B cell (primary cell): ENCODE data around the gene PPP1R16B. TPM values are rescaled to one million over a fixed set of nuclear protein-coding genes. Genes with fewer than 3 reads are reported as not detected.

Source experiments
- ATAC-seq: fragments of 200-7000 bp; cut with Tn5 transposase; one replicate; pipeline ENCODE4 v1.10.0; 2021; ENCODE audit warnings: low read depth, mild to moderate bottlenecking, moderate number of reproducible peaks, moderate library complexity
- CTCF ChIA-PET: fragments of 350-600 bp; sonication (Branson Sonifier 250); formaldehyde crosslinking; loops from one replicate; lab custom pipeline; 2021; ENCODE audit warnings: antibody characterized with exemption, inconsistent platforms; lab: Charles Lee
- POLR2A ChIA-PET: fragments of 350-600 bp; sonication (Branson Sonifier 250); formaldehyde crosslinking; loops from one replicate; lab custom pipeline; 2021; ENCODE audit warnings: antibody characterized with exemption; lab: Charles Lee
- DNase-seq: peaks from one replicate; pipeline ENCODE4 v3.0.0; 2013
- H2AFZ ChIP-seq: 2 replicates; pipeline ENCODE4 v1.6.1; 2012; ENCODE audit warnings: mild to moderate bottlenecking, low read depth, low read length; ENCODE audit not compliant: insufficient read depth, poor library complexity, severe bottlenecking
- H3K27ac ChIP-seq, 2 donors: 1 replicate in 1 of 2; 2 replicates in 1 of 2; pipeline ENCODE4 v1.5.1; 2012 to 2013; ENCODE audit warnings: low read length in 2 of 2, mild to moderate bottlenecking in 2 of 2, moderate library complexity in 1 of 2
- H3K27me3 ChIP-seq, 4 experiments: fragments of 200-600 bp in 1 of 4; sonication (generic) in 1 of 4; replicated peaks in 1 of 4; 1 replicate in 2 of 4; 2 replicates in 2 of 4; pipeline versions ENCODE4 v1.6.1 to v1.7.0; 2013 to 2016; ENCODE audit warnings: low read length in 3 of 4, mild to moderate bottlenecking in 2 of 4, mixed read lengths in 1 of 4, moderate library complexity in 1 of 4; ENCODE audit not compliant: insufficient read depth in 4 of 4, control insufficient read depth in 3 of 4; ENCODE audit errors: control extremely low read depth in 1 of 4
- H3K36me3 ChIP-seq, 2 experiments: replicated peaks in 1 of 2; 1 replicate in 1 of 2; 2 replicates in 1 of 2; pipeline versions ENCODE4 v1.6.1 to v1.7.1; 2013; ENCODE audit warnings: low read length in 1 of 2; ENCODE audit not compliant: insufficient read depth in 2 of 2, control insufficient read depth in 1 of 2; ENCODE audit errors: control extremely low read depth in 1 of 2, extremely low read depth in 1 of 2
- H3K4me1 ChIP-seq, 2 donors: fragments of 200-600 bp in 1 of 2; sonication (generic) in 1 of 2; 1 replicate in 1 of 2; 2 replicates in 1 of 2; pipeline versions ENCODE4 v1.5.1 to v1.6.1; 2013 to 2017; ENCODE audit warnings: low read length in 2 of 2; ENCODE audit not compliant: control insufficient read depth in 2 of 2, insufficient read depth in 2 of 2
- H3K4me2 ChIP-seq: replicated peaks from 2 replicates; pipeline ENCODE3; 2012; ENCODE audit warnings: mild to moderate bottlenecking, low read depth, low read length; ENCODE audit not compliant: poor library complexity, severe bottlenecking
- H3K4me3 ChIP-seq, 5 experiments: fragments of 200-600 bp in 1 of 5; sonication (generic) in 1 of 5; 1 replicate in 3 of 5; 2 replicates in 2 of 5; pipeline versions ENCODE4 v1.5.1 to v1.7.0; 2011 to 2016; ENCODE audit warnings: low read length in 4 of 5, mild to moderate bottlenecking in 4 of 5, low read depth in 2 of 5, control low read depth in 1 of 5, moderate library complexity in 1 of 5; ENCODE audit not compliant: insufficient read depth in 1 of 5; ENCODE audit errors: control extremely low read depth in 1 of 5, extremely low read depth in 1 of 5
- H3K79me2 ChIP-seq: fragments of 200-600 bp; sonication (generic); one replicate; pipeline ENCODE4 v1.6.0; 2016; ENCODE audit warnings: low read length; ENCODE audit not compliant: control insufficient read depth, insufficient read depth
- H3K9ac ChIP-seq: fragments of 200-600 bp; sonication (generic); 2 replicates; pipeline ENCODE4 v1.6.1; 2017; ENCODE audit warnings: mild to moderate bottlenecking, low read length, moderate library complexity
- H3K9me3 ChIP-seq, 3 donors: one replicate each; pipeline versions ENCODE4 v1.6.1 to v1.7.1; 2013; ENCODE audit warnings: low read length in 2 of 3; ENCODE audit not compliant: control insufficient read depth in 2 of 3, insufficient read depth in 1 of 3; ENCODE audit errors: control extremely low read depth in 1 of 3
- H4K20me1 ChIP-seq: 2 replicates; pipeline ENCODE4 v1.6.0; 2012; ENCODE audit warnings: mild to moderate bottlenecking, low read length; ENCODE audit not compliant: insufficient read depth, control insufficient read depth, poor library complexity, severe bottlenecking
- H3K27ac Mint-ChIP-seq: one replicate; pipeline ENCODE4 v1.8.0; 2021; ENCODE audit warnings: mixed read lengths
- H3K27me3 Mint-ChIP-seq: one replicate; pipeline ENCODE4 v1.8.0; 2021; ENCODE audit warnings: mixed read lengths
- H3K4me1 Mint-ChIP-seq: one replicate; pipeline ENCODE4 v1.8.0; 2021; ENCODE audit warnings: mixed read lengths
- H3K4me3 Mint-ChIP-seq: one replicate; pipeline ENCODE4 v1.8.0; 2021; ENCODE audit warnings: mixed read lengths
- H3K9me3 Mint-ChIP-seq: one replicate; pipeline ENCODE4 v1.8.0; 2022; ENCODE audit warnings: mixed read lengths; ENCODE audit not compliant: insufficient read depth
- EZH2 ChIP-seq: IDR thresholded peaks from 2 replicates; pipeline ENCODE4 v1.6.1; 2012; ENCODE audit warnings: borderline replicate concordance, low read depth, mild to moderate bottlenecking, moderate library complexity, low read length; ENCODE audit not compliant: insufficient read depth, poor library complexity, severe bottlenecking
- WGBS: methylation state at CpG from one replicate; pipeline ENCODE4 v1.1.5; 2013; ENCODE audit warnings: missing lambda C conversion rate; ENCODE audit not compliant: insufficient coverage; 5-methylcytosine and 5-hydroxymethylcytosine counted together
- intact Hi-C: fragments of 100-400 bp; cut with micrococcal nuclease; formaldehyde crosslinking; loops from one replicate; pipeline ENCODE4 v1.10.0; 2022
- polyA plus RNA-seq: library from polyadenylated mRNA; depleted of rRNA; stranded (reverse); fragments of >200 nt; gene quantifications from 2 replicates; pipeline ENCODE4 v1.2.3, GENCODE V29; 2012
- total RNA-seq, 2 donors: library from RNA; stranded (reverse); fragments of 120-200 nt in 1 of 2; gene quantifications; 1 replicate in 1 of 2; 2 replicates in 1 of 2; pipeline versions ENCODE4 v1.2.3 to v1.2.4, GENCODE V29; 2013 to 2022
- TF ChIP-seq, protein P1 (sequence below): fragments of 200-600 bp; IDR thresholded peaks from one replicate; pipeline ENCODE4 v1.8.0; 2022; ENCODE audit warnings: antibody characterized with exemption, mild to moderate bottlenecking

PPP1R16B gene
- total and polyA plus RNA-seq, 2 donors (not counting 1 experiment from before 2014, with no cell fraction given), result 58.8 to 108 TPM

DNA sequence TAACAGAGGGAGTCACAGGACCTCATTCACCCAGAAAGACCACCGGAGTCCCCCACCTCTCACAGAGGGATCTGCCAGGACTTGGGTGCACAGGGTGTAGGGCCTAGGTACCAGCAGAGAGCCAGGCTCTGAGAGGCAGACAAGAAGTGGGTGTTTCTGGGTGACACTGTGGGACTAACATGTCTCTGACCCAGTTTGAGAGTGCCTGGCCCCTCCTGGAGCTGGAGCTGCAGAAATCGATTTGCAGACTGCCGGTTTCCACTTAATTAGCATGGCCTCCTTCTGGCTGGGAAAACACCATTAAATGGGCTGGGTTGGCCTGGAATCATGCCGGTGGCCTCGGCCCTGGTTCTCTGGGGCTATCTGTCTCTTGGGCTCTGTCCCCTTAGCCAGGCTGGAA lies 59.2 kb downstream of the PPP1R16B start:
- POLR2A ChIA-PET, result interaction anchor here (3.0 kb wide), 2 partner anchors 8 to 10 kb away, joined by 7 to 11 read pairs; no protein-coding TSS in a partner anchor

More for the DNA sequence above, 59.2 kb downstream of the PPP1R16B start:
- CTCF ChIA-PET, result interaction anchor here (8.7 kb wide), 1 partner anchor 28 kb away, joined by 84 read pairs; no protein-coding TSS in a partner anchor
- Histone ChIP-seq H3K79me2 (peaks cover 99% of the 10 kb centered on the region), H3K4me2 (peak overlapping the region; percentile 75), H3K9ac (no peak overlapping the region), H3K36me3 (peaks cover 0 to 13% of the 10 kb centered on the region in 2 experiments), H3K9me3 (peaks cover 0 to 5% (median 0%) of the 10 kb centered on the region in 3 donors), H4K20me1 (no peaks in the 10 kb centered on the region), H3K4me3 (peak overlapping the region in 1 of 5 experiments; percentile 39), H3K27me3 (no peaks in the 10 kb centered on the region), H3K27ac (peak overlapping the region; percentile 97), H2AFZ (no peak overlapping the region), H3K4me1 (peaks cover 70 to 92% of the 10 kb centered on the region in 2 donors)
- ATAC-seq, result no peak
- Mint-ChIP-seq H3K4me1 (peaks cover 86% of the 10 kb centered on the region), H3K27ac (peak overlapping the region; percentile 86), H3K27me3 (no peaks in the 10 kb centered on the region), H3K4me3 (peak overlapping the region; percentile 68), H3K9me3 (no peaks in the 10 kb centered on the region)
- TF ChIP-seq, protein P1, sequence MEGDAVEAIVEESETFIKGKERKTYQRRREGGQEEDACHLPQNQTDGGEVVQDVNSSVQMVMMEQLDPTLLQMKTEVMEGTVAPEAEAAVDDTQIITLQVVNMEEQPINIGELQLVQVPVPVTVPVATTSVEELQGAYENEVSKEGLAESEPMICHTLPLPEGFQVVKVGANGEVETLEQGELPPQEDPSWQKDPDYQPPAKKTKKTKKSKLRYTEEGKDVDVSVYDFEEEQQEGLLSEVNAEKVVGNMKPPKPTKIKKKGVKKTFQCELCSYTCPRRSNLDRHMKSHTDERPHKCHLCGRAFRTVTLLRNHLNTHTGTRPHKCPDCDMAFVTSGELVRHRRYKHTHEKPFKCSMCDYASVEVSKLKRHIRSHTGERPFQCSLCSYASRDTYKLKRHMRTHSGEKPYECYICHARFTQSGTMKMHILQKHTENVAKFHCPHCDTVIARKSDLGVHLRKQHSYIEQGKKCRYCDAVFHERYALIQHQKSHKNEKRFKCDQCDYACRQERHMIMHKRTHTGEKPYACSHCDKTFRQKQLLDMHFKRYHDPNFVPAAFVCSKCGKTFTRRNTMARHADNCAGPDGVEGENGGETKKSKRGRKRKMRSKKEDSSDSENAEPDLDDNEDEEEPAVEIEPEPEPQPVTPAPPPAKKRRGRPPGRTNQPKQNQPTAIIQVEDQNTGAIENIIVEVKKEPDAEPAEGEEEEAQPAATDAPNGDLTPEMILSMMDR, result no peak
- TF ChIP-seq EZH2, result no peak
- intact Hi-C loops, result no loop called here
- DNase-seq, result no peak
- 96% methylated on average over 3 of the region's 5 CpGs for whole genome bisulfite sequencing
